ENCODE data around the gene PPP1R9A.

PPP1R9A gene

GRCh38 chr7:95041031-95041430 lies 133.6 kb downstream of the PPP1R9A start:
- no peak for DNase-seq (ENCODE audit: low spot score)

GRCh38 chr7:95045236-95045923 lies 138.0 kb downstream of the PPP1R9A start:
- DNase-seq (ENCODE audit: low spot score), result peak; percentile 41

GRCh38 chr7:95046494-95047240 lies 139.3 kb downstream of the PPP1R9A start:
- DNase-seq (ENCODE audit: low spot score), result no peak

- DNase-seq (ENCODE audit: low spot score), result no peak
Observed at GRCh38 chr7:95047291-95047690, 139.9 kb downstream of the PPP1R9A start.

GRCh38 chr7:95052566-95053094 lies 145.2 kb downstream of the PPP1R9A start:
- DNase-seq (ENCODE audit: low spot score), result no peak

GRCh38 chr7:95054386-95054785 lies 147.0 kb downstream of the PPP1R9A start:
- DNase-seq (ENCODE audit: low spot score), result no peak

- no peak for DNase-seq (ENCODE audit: low spot score)
Observed at GRCh38 chr7:95055295-95055694, 147.9 kb downstream of the PPP1R9A start.

GRCh38 chr7:95056107-95056739 lies 148.8 kb downstream of the PPP1R9A start:
- DNase-seq (ENCODE audit: low spot score), result no peak

GRCh38 chr7:95056901-95057300 lies 149.5 kb downstream of the PPP1R9A start:
- DNase-seq (ENCODE audit: low spot score), result no peak

GRCh38 chr7:95059842-95060313 lies 152.5 kb downstream of the PPP1R9A start:
- no peak for DNase-seq (ENCODE audit: low spot score)

- no peak for DNase-seq (ENCODE audit: low spot score)
Observed at GRCh38 chr7:95062901-95063300, 155.5 kb downstream of the PPP1R9A start.

GRCh38 chr7:95066737-95067530 lies 159.5 kb downstream of the PPP1R9A start:
- no peak for DNase-seq (ENCODE audit: low spot score)

GRCh38 chr7:95088536-95089215 lies 181.3 kb downstream of the PPP1R9A start:
- no peak for DNase-seq (ENCODE audit: low spot score)

- no peak for DNase-seq (ENCODE audit: low spot score)
Observed at GRCh38 chr7:95089414-95090315, 182.3 kb downstream of the PPP1R9A start.

- no peak for DNase-seq (ENCODE audit: low spot score)
Observed at GRCh38 chr7:95092324-95092723, 184.9 kb downstream of the PPP1R9A start.

GRCh38 chr7:95095259-95095965 lies 188.0 kb downstream of the PPP1R9A start:
- DNase-seq (ENCODE audit: low spot score), result no peak

GRCh38 chr7:95095966-95096540 lies 188.7 kb downstream of the PPP1R9A start:
- DNase-seq (ENCODE audit: low spot score), result no peak

- DNase-seq (ENCODE audit: low spot score), result no peak
Observed at GRCh38 chr7:95097291-95097690, 189.9 kb downstream of the PPP1R9A start.

GRCh38 chr7:95097851-95098250 lies 190.5 kb downstream of the PPP1R9A start:
- no peak for DNase-seq (ENCODE audit: low spot score)

Data from SW480 (cell line).